PC-9 (cell line): Measurements from ENCODE around the gene ATP2B2. TPM values are rescaled to one million over a fixed set of nuclear protein-coding genes. Genes with fewer than 3 reads are reported as not detected.

Experiments used
- BruUV-seq: library from RNA; stranded (reverse); fragments of 400-500 nt; replicated peaks from 2 replicates; lab custom pipeline; 2021; lab: Mats Ljungman, UMichigan
- CTCF ChIA-PET: fragments of 300-600 bp; sonication (Branson Sonifier 250); formaldehyde crosslinking; loops from one replicate; lab custom pipeline; 2022; ENCODE audit warnings: antibody characterized with exemption; lab: Charles Lee
- POLR2A ChIA-PET: fragments of 300-600 bp; sonication (Branson Sonifier 250); formaldehyde crosslinking; loops from one replicate; lab custom pipeline; 2022; ENCODE audit warnings: antibody characterized with exemption; ENCODE audit not compliant: unreplicated experiment; lab: Charles Lee
- DNase-seq, 2 experiments: peaks; one replicate each; pipeline versions ENCODE4 v3.0.0 to v3.0.0-alpha.2; 2015 to 2022; ENCODE audit warnings: mixed read lengths in 1 of 2
- H2AFZ ChIP-seq: fragments of 200-600 bp; sonication (generic); 2 replicates; pipeline ENCODE4 v1.8.1; 2017; ENCODE audit warnings: antibody characterized with exemption
- H3F3A ChIP-seq: fragments of 200-600 bp; sonication (generic); 2 replicates; pipeline ENCODE4 v1.8.1; 2017; ENCODE audit warnings: antibody characterized with exemption, mild to moderate bottlenecking, low read depth; ENCODE audit not compliant: insufficient read depth
- H3K27ac ChIP-seq: fragments of 200-600 bp; sonication (generic); 2 replicates; pipeline ENCODE4 v1.6.1; 2016; ENCODE audit warnings: mixed run types
- H3K27me3 ChIP-seq: fragments of 200-600 bp; sonication (generic); 2 replicates; pipeline ENCODE4 v1.6.1; 2016; ENCODE audit warnings: low read depth, mixed run types; ENCODE audit not compliant: insufficient read depth
- H3K36me3 ChIP-seq: fragments of 200-600 bp; sonication (generic); 2 replicates; pipeline ENCODE4 v1.6.1; 2016; ENCODE audit warnings: low read depth, mixed run types
- H3K4me1 ChIP-seq: fragments of 200-600 bp; sonication (generic); replicated peaks from 2 replicates; pipeline ENCODE4 v1.6.1; 2016; ENCODE audit warnings: mixed run types; ENCODE audit not compliant: insufficient read depth
- H3K4me2 ChIP-seq: fragments of 200-600 bp; sonication (generic); 2 replicates; pipeline ENCODE4 v1.6.1; 2017; ENCODE audit warnings: mixed run types
- H3K4me3 ChIP-seq: fragments of 200-600 bp; sonication (generic); 2 replicates; pipeline ENCODE4 v1.6.1; 2016; ENCODE audit warnings: mixed run types
- H3K79me2 ChIP-seq: fragments of 200-600 bp; sonication (generic); 2 replicates; pipeline ENCODE4 v1.6.1; 2017; ENCODE audit warnings: low read depth, mixed run types
- H3K9me2 ChIP-seq: fragments of 200-600 bp; sonication (generic); 2 replicates; pipeline ENCODE4 v1.8.1; 2017; ENCODE audit warnings: mild to moderate bottlenecking; ENCODE audit not compliant: insufficient read depth
- H3K9me3 ChIP-seq: fragments of 200-600 bp; sonication (generic); 2 replicates; pipeline ENCODE4 v1.8.1; 2016; ENCODE audit warnings: low read depth; ENCODE audit not compliant: insufficient read depth
- H4K20me1 ChIP-seq: fragments of 200-600 bp; sonication (generic); 2 replicates; pipeline ENCODE4 v1.8.1; 2017; ENCODE audit not compliant: insufficient read depth
- CTCF ChIP-seq: fragments of 200-600 bp; sonication (generic); conservative IDR thresholded peaks from 2 replicates; pipeline ENCODE4 v1.6.1; 2017; ENCODE audit warnings: mixed run types, antibody characterized with exemption, mild to moderate bottlenecking, moderate library complexity
- EZH2 ChIP-seq: fragments of 200-600 bp; sonication (generic); IDR thresholded peaks from 2 replicates; pipeline ENCODE4 v1.8.0; 2017; ENCODE audit warnings: antibody characterized with exemption, low read depth
- intact Hi-C: fragments of 100-400 bp; cut with micrococcal nuclease; formaldehyde crosslinking; loops from one replicate; pipeline ENCODE4 v1.10.0; 2022; ENCODE audit not compliant: unreplicated experiment
- total RNA-seq: library from RNA; stranded (reverse); gene quantifications from 2 replicates; pipeline ENCODE4 v1.2.3, GENCODE V29; 2021

Gene ATP2B2
- total RNA-seq, 1 experiment from 2014 or later, result not detected

GRCh38 chr3:10395196-10395595, 110.2 kb downstream of the ATP2B2 start:
- H3F3A ChIP-seq, result no peaks in the 10 kb centered on the region
- H3K4me1 ChIP-seq, result no peaks in the 10 kb centered on the region
- no peak overlapping the region for H3K4me2 ChIP-seq
- no TSS peak for BruUV-seq
- intact Hi-C loops, result no loop called here
- DNase-seq, result no peak
- H3K4me3 ChIP-seq, result no peak overlapping the region
- TF ChIP-seq CTCF (no peak), EZH2 (no peak)
- POLR2A ChIA-PET, result interaction anchor here (0.5 kb wide), 1 partner anchor 14 kb away, joined by 3 read pairs; no protein-coding TSS in a partner anchor
- H2AFZ ChIP-seq, result no peak overlapping the region
- H3K27me3 ChIP-seq, result peaks cover 92% of the 10 kb centered on the region
- no peaks in the 10 kb centered on the region for H3K79me2 ChIP-seq
- H3K9me2 ChIP-seq, result no peaks in the 10 kb centered on the region
- CTCF ChIA-PET, result no interaction called here
- no peak overlapping the region for H3K27ac ChIP-seq
- H3K36me3 ChIP-seq, result no peaks in the 10 kb centered on the region
- no peaks in the 10 kb centered on the region for H3K9me3 ChIP-seq
- no peaks in the 10 kb centered on the region for H4K20me1 ChIP-seq

- no TSS peak for BruUV-seq
- no peaks in the 10 kb centered on the region for H3F3A ChIP-seq
- H3K4me2 ChIP-seq, result no peak overlapping the region
- no peak overlapping the region for H2AFZ ChIP-seq
- intact Hi-C loops, result no loop called here
- peaks cover 95% of the 10 kb centered on the region for H3K27me3 ChIP-seq
- ChIA-PET POLR2A (no interaction called here), CTCF (no interaction called here)
- H3K4me1 ChIP-seq, result no peaks in the 10 kb centered on the region
- H3K79me2 ChIP-seq, result no peaks in the 10 kb centered on the region
- no peaks in the 10 kb centered on the region for H3K9me2 ChIP-seq
- no peak for DNase-seq
- H3K36me3 ChIP-seq, result no peaks in the 10 kb centered on the region
- H4K20me1 ChIP-seq, result no peaks in the 10 kb centered on the region
- no peaks in the 10 kb centered on the region for H3K9me3 ChIP-seq
- no peak overlapping the region for H3K27ac ChIP-seq
- TF ChIP-seq CTCF (no peak), EZH2 (no peak)
- H3K4me3 ChIP-seq, result no peak overlapping the region
These were observed 110.8 kb downstream of the ATP2B2 start for GRCh38 chr3:10394491-10395025.

GRCh38 chr3:10393514-10393913, 111.9 kb downstream of the ATP2B2 start:
- H3K9me2 ChIP-seq, result no peaks in the 10 kb centered on the region

More at GRCh38 chr3:10393514-10393913, 111.9 kb downstream of the ATP2B2 start:
- ChIA-PET CTCF (no interaction called here), POLR2A (no interaction called here)
- Histone ChIP-seq H3K9me3 (no peaks in the 10 kb centered on the region), H4K20me1 (no peaks in the 10 kb centered on the region), H3K4me3 (no peak overlapping the region), H3K27ac (no peak overlapping the region), H3K27me3 (peaks cover 90% of the 10 kb centered on the region), H3K36me3 (no peaks in the 10 kb centered on the region), H3K4me1 (no peaks in the 10 kb centered on the region), H3K79me2 (no peaks in the 10 kb centered on the region), H3F3A (no peaks in the 10 kb centered on the region), H3K4me2 (no peak overlapping the region), H2AFZ (no peak overlapping the region)
- no TSS peak for BruUV-seq
- TF ChIP-seq CTCF, result no peak
- TF ChIP-seq EZH2, result no peak
- intact Hi-C loops, result no loop called here
- no peak for DNase-seq
